GM10266 (cell line): ENCODE measurements around the gene SPDYE11.
"Not testable (repeated sequence)": the region's sequence is repeated elsewhere in the genome, so short reads cannot be mapped to it uniquely, and the experiment has no call there.

Experiments
- DNase-seq: peaks from one replicate; pipeline ENCODE4 v3.0.0; 2012; ENCODE audit errors: extremely low spot score

The SPDYE11 gene

GRCh38 chr7:73057811-73058210, at the start of gene SPDYE11:
TSS of gene SPDYE11 (minus strand) at chr7:73057911. CDS start at chr7:73056111, 1,800 bp downstream.
- not testable (repeated sequence) for DNase-seq

- DNase-seq: not testable (repeated sequence)
Observed at GRCh38 chr7:73085938-73086337, 28.2 kb upstream of the SPDYE11 start, which contains the start of gene SPDYE9. TSS of gene SPDYE9 (minus strand) at chr7:73086038. CDS start at chr7:73084238, 1,800 bp downstream.

- not testable (repeated sequence) for DNase-seq
Observed at GRCh38 chr7:73029666-73030065, 28.0 kb downstream of the SPDYE11 start, which contains the start of gene SPDYE8. TSS of gene SPDYE8 (minus strand) at chr7:73029766. CDS start at chr7:73027966, 1,800 bp downstream.

DNA sequence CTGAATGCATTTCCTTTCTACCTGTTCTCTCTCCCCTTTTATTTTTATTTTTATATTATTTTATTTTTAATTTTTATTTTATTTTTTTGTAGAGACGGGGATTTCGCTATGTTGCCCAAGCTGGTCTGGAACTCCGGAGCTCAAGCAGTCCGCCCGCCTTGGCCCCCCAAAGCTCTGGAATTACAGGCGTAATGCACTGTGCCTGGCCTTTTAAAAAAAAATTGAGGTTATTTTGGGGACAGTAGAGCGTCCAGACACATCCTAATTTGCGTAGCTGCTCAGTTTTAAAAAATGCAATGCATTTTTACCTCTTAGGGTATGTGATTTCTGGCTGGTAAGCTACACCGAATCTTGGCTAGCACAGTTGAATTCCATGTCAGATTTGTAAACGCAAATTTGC, 51.2 kb downstream of the SPDYE11 start:
- DNase-seq: not testable (repeated sequence)

DNA sequence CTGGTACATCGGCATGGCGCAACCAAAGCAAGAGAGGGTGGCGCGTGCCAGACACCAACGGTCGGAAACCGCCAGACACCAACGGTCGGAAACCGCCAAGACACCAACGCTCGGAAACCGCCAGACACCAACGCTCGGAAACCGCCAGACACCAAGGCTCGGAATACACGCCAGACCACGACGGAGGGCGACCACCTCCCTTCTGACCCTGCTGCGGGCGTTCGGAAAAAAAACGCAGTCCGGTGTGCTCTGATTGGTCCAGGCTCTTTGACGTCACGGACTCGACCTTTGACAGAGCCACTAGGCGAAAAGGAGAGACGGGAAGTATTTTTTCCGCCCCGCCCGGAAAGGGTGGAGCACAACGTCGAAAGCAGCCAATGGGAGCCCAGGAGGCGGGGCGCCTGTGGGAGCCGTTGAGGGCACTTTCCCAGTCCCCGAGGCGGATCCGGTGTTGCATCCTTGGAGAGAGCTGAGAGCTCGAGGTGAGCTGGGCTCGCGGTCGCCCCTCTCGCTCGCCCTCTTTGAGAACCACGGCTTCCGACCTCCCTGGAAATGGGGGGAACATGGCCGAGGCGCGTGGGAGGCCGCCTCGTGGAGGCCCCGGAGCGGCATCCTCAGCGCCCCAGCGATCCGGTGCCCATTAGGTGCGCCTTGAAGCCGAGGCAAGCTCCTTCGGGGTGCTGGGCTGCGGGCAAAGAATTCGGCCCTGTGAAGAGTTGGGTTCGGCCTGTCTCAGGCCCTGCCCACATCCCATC, 51.8 kb downstream of the SPDYE11 start:
- not testable (repeated sequence) for DNase-seq

DNA sequence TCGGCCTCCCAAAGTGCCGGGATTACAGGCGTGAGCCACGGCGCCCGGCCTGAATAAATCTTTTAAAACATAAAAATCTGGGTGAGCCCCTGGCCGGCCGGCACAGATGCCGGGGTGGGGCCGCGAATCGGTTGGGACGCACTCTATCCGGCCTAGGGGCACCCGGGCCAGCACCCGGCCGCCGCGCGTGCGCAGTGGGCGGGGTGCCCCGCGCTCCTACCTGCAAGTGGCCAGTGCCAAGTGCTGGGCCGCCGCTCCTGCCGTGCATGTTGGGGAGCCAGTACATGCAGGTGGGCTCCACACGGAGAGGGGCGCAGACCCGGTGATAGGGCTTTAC, 52.4 kb downstream of the SPDYE11 start:
- DNase-seq: not testable (repeated sequence)

DNA sequence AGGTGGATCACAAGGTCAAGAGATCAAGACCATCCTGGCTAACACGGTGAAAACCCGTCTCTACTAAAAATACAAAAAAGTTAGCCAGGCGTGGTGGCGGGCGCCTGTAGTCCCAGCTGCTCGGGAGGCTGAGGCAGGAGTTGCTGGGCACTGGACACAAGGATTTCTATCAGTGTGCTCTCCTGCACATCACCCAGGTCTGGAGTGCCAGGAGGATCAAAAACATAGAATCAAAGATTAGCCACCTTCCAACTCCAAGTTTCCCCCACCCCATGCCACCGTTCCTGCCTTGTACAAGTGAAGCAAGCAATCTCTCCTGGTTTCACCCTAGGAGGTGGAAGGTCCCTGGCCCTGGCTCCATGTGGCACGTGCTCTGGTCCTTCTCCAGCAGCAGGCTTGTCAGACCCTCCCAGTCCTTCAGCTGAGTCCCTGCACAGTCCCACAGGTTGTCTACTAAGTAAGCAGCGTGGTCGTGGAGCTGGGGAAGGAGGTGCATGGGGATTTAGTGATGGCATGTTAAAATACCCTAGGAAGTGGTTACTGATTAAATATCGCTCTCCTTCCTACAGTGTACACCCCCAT, 59.7 kb downstream of the SPDYE11 start:
- DNase-seq: not testable (repeated sequence)
